Lung (tissue), 12 donors: ENCODE results near the gene ARHGAP32. TPM values are rescaled to one million over a fixed set of nuclear protein-coding genes. Genes with fewer than 3 reads are reported as not detected.

Experiments
- ATAC-seq: fragments of 200-7000 bp; cut with Tn5 transposase; one replicate; pipeline ENCODE4 v1.9.1; 2020; ENCODE audit warnings: moderate number of reproducible peaks; ENCODE audit not compliant: insufficient read depth, low FRiP score
- DNase-seq, 3 donors: peaks; one replicate each; pipeline ENCODE4 v3.0.0-alpha.2; 2013 to 2017
- H3K27ac ChIP-seq, 2 donors: one replicate each; pipeline ENCODE4 v1.5.1; 2013; ENCODE audit warnings: mild to moderate bottlenecking in 2 of 2, moderate library complexity in 2 of 2, control low read depth in 1 of 2, inconsistent platforms in 1 of 2, low read depth in 1 of 2, low read length in 1 of 2
- H3K27me3 ChIP-seq, 3 donors: one replicate each; pipeline ENCODE4 v1.5.1; 2013; ENCODE audit warnings: low read length in 2 of 3; ENCODE audit not compliant: control insufficient read depth in 3 of 3, insufficient read depth in 3 of 3
- H3K36me3 ChIP-seq, 4 donors: one replicate each; pipeline ENCODE4 v1.5.1; 2013; ENCODE audit warnings: low read length in 4 of 4, mild to moderate bottlenecking in 1 of 4, moderate library complexity in 1 of 4; ENCODE audit not compliant: control insufficient read depth in 4 of 4, insufficient read depth in 4 of 4
- H3K4me1 ChIP-seq, 5 donors: one replicate each; pipeline ENCODE4 v1.5.1; 2013; ENCODE audit warnings: low read length in 5 of 5, mild to moderate bottlenecking in 2 of 5, moderate library complexity in 1 of 5; ENCODE audit not compliant: control insufficient read depth in 5 of 5, insufficient read depth in 5 of 5
- H3K4me3 ChIP-seq: one replicate; pipeline ENCODE4 v1.5.1; 2013; ENCODE audit warnings: mild to moderate bottlenecking, control low read depth, moderate library complexity
- H3K9ac ChIP-seq, 2 donors: one replicate each; pipeline ENCODE4 v1.5.1; 2013; ENCODE audit warnings: low read length in 2 of 2, control low read depth in 1 of 2; ENCODE audit not compliant: insufficient read depth in 1 of 2
- H3K9me3 ChIP-seq, 4 donors: one replicate each; pipeline ENCODE4 v1.5.1; 2013; ENCODE audit warnings: low read length in 3 of 4, mild to moderate bottlenecking in 1 of 4, moderate library complexity in 1 of 4; ENCODE audit not compliant: control insufficient read depth in 4 of 4, insufficient read depth in 3 of 4
- CTCF ChIP-seq: IDR thresholded peaks from 2 replicates; pipeline ENCODE4 v1.5.1; 2012; ENCODE audit warnings: mild to moderate bottlenecking; ENCODE audit errors: control extremely low read depth, extremely low read depth
- WGBS, 2 donors: extraction: QIAGEN DNeasy Blood & Tissue Kit; methylation state at CpG; one replicate each; pipeline ENCODE4 v1.1.7; 2013; 5-methylcytosine and 5-hydroxymethylcytosine counted together
- polyA plus RNA-seq, 2 donors: library from polyadenylated mRNA; stranded (reverse); fragments of 200-250 nt; gene quantifications; one replicate each; pipeline ENCODE4 v1.2.1, GENCODE V29; 2013
- total RNA-seq, 2 donors: library from RNA; depleted of rRNA in 1 of 2; stranded (reverse); fragments of >200 nt in 1 of 2; gene quantifications; one replicate each; pipeline ENCODE4 v1.2.1, GENCODE V29; 2014 to 2021
- donor health status: control.
- donor health status: control.
- donor health status: Bipolar disorder and iron deficiency.
- donor health status: healthy.
- donor health status: DM: yes; HTN: yes; CAD: no.

ARHGAP32 gene
- total and polyA plus RNA-seq, 4 donors = 4.1 to 28.4 (median 17.0) TPM

DNA sequence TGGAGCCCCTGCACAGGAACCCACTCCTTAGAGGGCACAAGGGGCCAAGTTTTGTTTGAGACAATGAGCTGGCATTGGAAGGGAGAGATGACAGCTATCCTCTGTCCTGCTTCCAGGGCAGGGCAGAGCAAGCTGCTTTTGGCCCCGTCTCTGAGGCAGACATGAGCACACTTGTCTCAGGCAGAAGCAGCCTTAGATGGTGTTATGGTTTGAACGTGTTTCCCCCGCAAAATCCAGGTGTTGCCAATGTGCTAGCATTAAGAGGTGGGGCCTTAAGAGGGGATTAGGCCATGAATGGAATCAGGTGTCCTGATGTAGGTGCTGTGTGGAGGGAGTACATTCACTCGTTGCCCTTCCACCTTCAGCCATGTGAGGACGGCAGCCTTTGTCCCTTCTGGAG lies 252.0 kb downstream of the ARHGAP32 start:
- ATAC-seq = no peak
- Histone ChIP-seq H3K9ac (no peak overlapping the region), H3K27ac (no peak overlapping the region)

GRCh38 chr11:128939591-128939990 lies 252.5 kb downstream of the ARHGAP32 start:
- no peak for TF ChIP-seq CTCF
- 63 to 71% methylated on average over 11 of the region's 11 CpGs for WGBS, 2 donors
- Histone ChIP-seq H3K27me3 (no peaks in the 10 kb centered on the region), H3K9ac (no peak overlapping the region), H3K4me1 (peaks cover 0 to 19% (median 0%) of the 10 kb centered on the region in 5 donors), H3K27ac (no peak overlapping the region), H3K9me3 (no peaks in the 10 kb centered on the region), H3K36me3 (no peaks in the 10 kb centered on the region), H3K4me3 (no peak overlapping the region)
- ATAC-seq (no peak), DNase-seq (peak in 2 of 3 donors; percentile 59 to 76)

More for the DNA sequence above, 252.0 kb downstream of the ARHGAP32 start:
- WGBS, 2 donors = 72 to 88% methylated on average over 5 of the region's 5 CpGs
- H3K4me3 ChIP-seq = no peak overlapping the region
- H3K9me3 ChIP-seq = no peaks in the 10 kb centered on the region
- no peak for DNase-seq
- H3K36me3 ChIP-seq = no peaks in the 10 kb centered on the region
- no peak for TF ChIP-seq CTCF
- H3K27me3 ChIP-seq = no peaks in the 10 kb centered on the region
- peaks cover 0 to 19% (median 0%) of the 10 kb centered on the region in 5 donors for H3K4me1 ChIP-seq

DNA sequence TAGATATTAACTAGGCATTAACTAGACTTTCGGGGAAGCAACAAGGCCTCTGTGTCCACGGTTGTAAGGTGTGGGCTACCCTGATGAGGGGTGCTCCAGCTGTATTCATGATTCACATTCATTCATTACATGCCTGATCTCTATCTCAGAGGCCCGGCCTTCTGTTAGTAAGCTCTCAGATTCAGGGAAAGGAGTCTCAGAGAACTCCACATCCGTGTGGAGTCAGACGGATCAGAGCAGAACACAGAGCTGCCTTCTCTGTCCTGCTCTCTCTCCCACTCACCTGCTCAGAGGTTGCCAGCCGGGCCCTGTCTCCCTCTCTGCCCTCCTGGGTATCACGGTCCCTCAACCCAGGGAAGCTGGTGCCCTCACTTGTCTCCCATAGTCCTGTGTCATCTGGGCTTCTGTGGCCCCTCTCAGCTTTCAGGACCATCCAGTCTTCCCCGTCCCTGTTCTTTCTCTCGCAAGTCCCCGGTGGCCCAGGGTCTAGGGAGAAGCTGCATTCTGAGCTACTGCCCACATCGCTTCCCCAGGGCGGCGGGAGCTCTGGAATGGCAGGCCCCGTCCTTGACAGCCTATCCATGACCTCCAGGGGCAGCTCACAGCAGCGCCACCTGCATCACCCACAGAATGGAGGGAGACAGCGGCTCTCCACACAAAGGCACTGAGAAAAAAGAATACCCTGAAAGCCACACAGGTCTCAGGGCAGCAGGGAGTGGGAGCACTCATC lies 253.8 kb downstream of the ARHGAP32 start:
- 95% methylated on average over 16 of the region's 16 CpGs for WGBS, 2 donors
- no peaks in the 10 kb centered on the region for H3K27me3 ChIP-seq
- no peak overlapping the region for H3K9ac ChIP-seq
- H3K27ac ChIP-seq = no peak overlapping the region
- H3K9me3 ChIP-seq = peaks cover 0 to 3% (median 0%) of the 10 kb centered on the region in 4 donors
- H3K4me3 ChIP-seq = no peak overlapping the region
- H3K36me3 ChIP-seq = no peaks in the 10 kb centered on the region
- H3K4me1 ChIP-seq = peaks cover 0 to 18% (median 0%) of the 10 kb centered on the region in 5 donors
- DNase-seq (no peak), ATAC-seq (no peak)
- no peak for TF ChIP-seq CTCF
